Measurements from ENCODE around the gene F10. TPM values are rescaled to one million over a fixed set of nuclear protein-coding genes. Genes with fewer than 3 reads are reported as not detected.

F10 gene
- polyA plus RNA-seq, 1 of the 3 experiments (the other 2 are of a cell fraction) = 12.5 TPM

- ChIA-PET POLR2A (no interaction called here), CTCF (no interaction called here)
- H3K9ac ChIP-seq = no peak overlapping the region
- DNase-seq = no peak
- no peaks in the 10 kb centered on the region for H3K36me3 ChIP-seq (replicated peaks in 1 of 2; ENCODE audit: control insufficient read depth in 1 of 2, insufficient read depth in 2 of 2, low read length in 1 of 2)
- no peaks in the 10 kb centered on the region for H3F3A ChIP-seq (replicated peaks; ENCODE audit: insufficient read depth)
- no peak overlapping the region for H3K4me3 ChIP-seq (ENCODE audit: low read depth in 2 of 2, low read length in 1 of 2)
- H3K4me2 ChIP-seq = no peak overlapping the region
- H3K4me1 ChIP-seq (ENCODE audit: control insufficient read depth in 1 of 2, insufficient read depth in 2 of 2, low read depth in 1 of 2, low read length in 1 of 2) = peaks cover 0 to 11% of the 10 kb centered on the region in 2 experiments; a peak in 1 of 4 replicates
- H3K27me3 ChIP-seq (ENCODE audit: insufficient read depth) = no peaks in the 10 kb centered on the region
- TF ChIP-seq SMC3 (IDR thresholded peaks at IDR 0.05; ENCODE audit: low read depth, low read length) = no peak
- no peak for TF ChIP-seq NFIC (IDR thresholded peaks at IDR 0.05; ENCODE audit: borderline replicate concordance)
- no peak for TF ChIP-seq JUND (IDR thresholded peaks at IDR 0.05)
- TF ChIP-seq FOSL2 (IDR thresholded peaks at IDR 0.05; ENCODE audit: borderline replicate concordance, low read depth) = no peak
- no peaks in the 10 kb centered on the region for H3K9me2 ChIP-seq
- WGBS (ENCODE audit: low lambda C conversion rate) = 73% methylated on average over 15 of the region's 26 CpGs
- H2AFZ ChIP-seq (ENCODE audit: low read depth) = no peak overlapping the region
- H3K79me2 ChIP-seq (ENCODE audit: insufficient read depth) = no peaks in the 10 kb centered on the region
- no peak overlapping the region for H3K27ac ChIP-seq (ENCODE audit: low read depth in 2 of 2, low read length in 1 of 2)
- no peaks in the 10 kb centered on the region for H3K9me3 ChIP-seq
- no peaks in the 10 kb centered on the region for H4K20me1 ChIP-seq (ENCODE audit: insufficient read depth)
Observed at GRCh38 chr13:113117335-113117872, 5.2 kb upstream of the F10 start.

GRCh38 chr13:113117911-113118260, 4.7 kb upstream of the F10 start:
- TF ChIP-seq RCOR1 (IDR thresholded peaks at IDR 0.05; ENCODE audit: low read length) (no peak), FOXM1 (IDR thresholded peaks at IDR 0.05; ENCODE audit: low read depth) (no peak), EZH2phosphoT487 (IDR thresholded peaks at IDR 0.05; ENCODE audit: borderline replicate concordance, low read depth) (no peak), CHD2 (IDR thresholded peaks at IDR 0.05; ENCODE audit: low read length, partially characterized antibody) (no peak), NRF1 (IDR thresholded peaks at IDR 0.05; ENCODE audit: low read depth, low read length) (no peak), ZBTB33 (IDR thresholded peaks at IDR 0.05; ENCODE audit: borderline replicate concordance, low read depth) (no peak), FOSL2 (IDR thresholded peaks at IDR 0.05; ENCODE audit: borderline replicate concordance, low read depth) (no peak), IRF3 (IDR thresholded peaks at IDR 0.05; ENCODE audit: low read depth, low read length) (no peak), SMC3 (IDR thresholded peaks at IDR 0.05; ENCODE audit: low read depth, low read length) (no peak), PBX3 (IDR thresholded peaks at IDR 0.05) (no peak), RFX5 (IDR thresholded peaks at IDR 0.05; ENCODE audit: low read length) (no peak), SIN3A (IDR thresholded peaks at IDR 0.05; ENCODE audit: borderline replicate concordance, low read depth, low read length) (no peak), NFIC (IDR thresholded peaks at IDR 0.05; ENCODE audit: borderline replicate concordance) (no peak), RAD21 (IDR thresholded peaks at IDR 0.05; ENCODE audit: low read length) (no peak), POLR2AphosphoS5 (IDR thresholded peaks at IDR 0.05; ENCODE audit: low read depth, low read length) (no peak), YY1 (IDR thresholded peaks at IDR 0.05; ENCODE audit: low read depth) (no peak), MEF2A (IDR thresholded peaks at IDR 0.05; ENCODE audit: borderline replicate concordance, low read depth) (no peak), USF1 (IDR thresholded peaks at IDR 0.05; ENCODE audit: borderline replicate concordance, low read depth) (no peak), JUND (IDR thresholded peaks at IDR 0.05) (no peak), TAF1 (IDR thresholded peaks at IDR 0.05; ENCODE audit: borderline replicate concordance, low read depth, low read length) (no peak)
- DNase-seq = no peak
- no peaks in the 10 kb centered on the region for H3K36me3 ChIP-seq (replicated peaks in 1 of 2; ENCODE audit: control insufficient read depth in 1 of 2, insufficient read depth in 2 of 2, low read length in 1 of 2)
- peaks cover 0 to 15% of the 10 kb centered on the region in 2 experiments; a peak in 1 of 4 replicates for H3K4me1 ChIP-seq (ENCODE audit: control insufficient read depth in 1 of 2, insufficient read depth in 2 of 2, low read depth in 1 of 2, low read length in 1 of 2)
- WGBS (ENCODE audit: low lambda C conversion rate) = 80% methylated on average over 2 of the region's 9 CpGs
- H4K20me1 ChIP-seq (ENCODE audit: insufficient read depth) = no peaks in the 10 kb centered on the region
- no peak overlapping the region for H3K9ac ChIP-seq
- H3K9me2 ChIP-seq = no peaks in the 10 kb centered on the region
- H3K27me3 ChIP-seq (ENCODE audit: insufficient read depth) = no peaks in the 10 kb centered on the region
- CTCF ChIA-PET = no interaction called here
- POLR2A ChIA-PET = no interaction called here
- H3F3A ChIP-seq (replicated peaks; ENCODE audit: insufficient read depth) = no peaks in the 10 kb centered on the region
- no peaks in the 10 kb centered on the region for H3K9me3 ChIP-seq
- no peak overlapping the region for H3K4me3 ChIP-seq (ENCODE audit: low read depth in 2 of 2, low read length in 1 of 2)
- no peak overlapping the region for H3K4me2 ChIP-seq
- H2AFZ ChIP-seq (ENCODE audit: low read depth) = no peak overlapping the region
- H3K79me2 ChIP-seq (ENCODE audit: insufficient read depth) = no peaks in the 10 kb centered on the region
- H3K27ac ChIP-seq (ENCODE audit: low read depth in 2 of 2, low read length in 1 of 2) = no peak overlapping the region
